IMR-90 (cell line): Measurements from ENCODE around the gene PRIMA1. TPM values are rescaled to one million over a fixed set of nuclear protein-coding genes. Genes with fewer than 3 reads are reported as not detected.

ENCODE experiments used
- ATAC-seq: fragments of 200-7000 bp; cut with Tn5 transposase; 2 replicates; pipeline ENCODE4 v1.9.1; 2020; ENCODE audit warnings: low read depth, mild to moderate bottlenecking, moderate library complexity
- BruUV-seq: library from RNA; stranded (reverse); fragments of 400-500 nt; replicated peaks from 2 replicates; lab custom pipeline; 2021; lab: Mats Ljungman, UMichigan
- CTCF ChIA-PET: fragments of 300-600 bp; formaldehyde crosslinking; extraction: SDS; loops from one replicate; lab custom pipeline; 2021; ENCODE audit warnings: antibody characterized with exemption; lab: Yijun Ruan, JAX
- POLR2A ChIA-PET: fragments of 300-600 bp; sonication (Branson Sonifier 250); formaldehyde crosslinking; loops from one replicate; lab custom pipeline; 2022; ENCODE audit warnings: antibody characterized with exemption; ENCODE audit not compliant: unreplicated experiment; lab: Charles Lee
- DNase-seq: peaks from one replicate; pipeline ENCODE4 v3.0.0; 2013
- H2AFZ ChIP-seq: replicated peaks from 2 replicates; pipeline ENCODE3; 2013; ENCODE audit warnings: low read length, mild to moderate bottlenecking; ENCODE audit not compliant: poor library complexity
- H2AK5ac ChIP-seq: 2 replicates; pipeline ENCODE4 v1.6.1; 2013; ENCODE audit warnings: low read depth, low read length, inconsistent platforms
- H2AK9ac ChIP-seq: replicated peaks from 2 replicates; pipeline ENCODE3; 2013; ENCODE audit warnings: mild to moderate bottlenecking, low read depth, low read length, moderate library complexity; ENCODE audit not compliant: poor library complexity
- H2BK120ac ChIP-seq: 2 replicates; pipeline ENCODE4 v1.6.1; 2013; ENCODE audit warnings: low read depth, low read length, inconsistent platforms
- H2BK15ac ChIP-seq: 3 replicates; pipeline ENCODE4 v1.6.1; 2013; ENCODE audit warnings: low read depth, low read length, inconsistent platforms
- H2BK20ac ChIP-seq: 2 replicates; pipeline ENCODE4 v1.6.1; 2013; ENCODE audit warnings: low read depth, mild to moderate bottlenecking, inconsistent platforms, low read length, moderate library complexity
- H2BK5ac ChIP-seq: 2 replicates; pipeline ENCODE4 v1.6.1; 2013; ENCODE audit warnings: mild to moderate bottlenecking, low read depth, low read length, inconsistent platforms; ENCODE audit not compliant: poor library complexity, severe bottlenecking
- H3K14ac ChIP-seq: replicated peaks from 2 replicates; pipeline ENCODE4 v1.6.1; 2013; ENCODE audit warnings: low read depth, low read length, inconsistent platforms
- H3K18ac ChIP-seq: 2 replicates; pipeline ENCODE4 v1.6.1; 2013; ENCODE audit warnings: low read depth, low read length, control low read depth
- H3K23ac ChIP-seq: 2 replicates; pipeline ENCODE4 v1.6.1; 2013; ENCODE audit warnings: low read depth, low read length, inconsistent platforms
- H3K27ac ChIP-seq: 2 replicates; pipeline ENCODE4 v1.5.1; 2013; ENCODE audit warnings: mild to moderate bottlenecking, control low read depth, low read length; ENCODE audit not compliant: insufficient read depth
- H3K27me3 ChIP-seq: 2 replicates; pipeline ENCODE4 v1.6.1; 2013; ENCODE audit warnings: low read length; ENCODE audit not compliant: control insufficient read depth, insufficient read depth
- H3K36me3 ChIP-seq: 2 replicates; pipeline ENCODE4 v1.6.1; 2013; ENCODE audit warnings: low read length, mixed read lengths; ENCODE audit not compliant: control insufficient read depth, insufficient read depth
- H3K4ac ChIP-seq: 2 replicates; pipeline ENCODE4 v1.6.1; 2013; ENCODE audit warnings: low read depth, low read length, inconsistent platforms
- H3K4me1 ChIP-seq: 2 replicates; pipeline ENCODE4 v1.6.1; 2013; ENCODE audit warnings: low read length, mixed read lengths; ENCODE audit not compliant: control insufficient read depth, insufficient read depth
- H3K4me2 ChIP-seq: 2 replicates; pipeline ENCODE4 v1.6.1; 2013; ENCODE audit warnings: low read depth, mild to moderate bottlenecking, control low read depth, low read length, moderate library complexity
- H3K4me3 ChIP-seq: 2 replicates; pipeline ENCODE4 v1.5.1; 2013; ENCODE audit warnings: low read depth, mild to moderate bottlenecking, control low read depth, low read length, moderate library complexity; ENCODE audit not compliant: insufficient read depth
- H3K56ac ChIP-seq: 2 replicates; pipeline ENCODE4 v1.6.1; 2013; ENCODE audit warnings: low read length, inconsistent platforms; ENCODE audit not compliant: insufficient read depth; ENCODE audit errors: extremely low read depth
- H3K79me1 ChIP-seq, 2 experiments: 2 replicates each; pipeline ENCODE4 v1.6.1; 2013; ENCODE audit warnings: low read length in 2 of 2, inconsistent platforms in 1 of 2, low read depth in 1 of 2
- H3K9ac ChIP-seq: 2 replicates; pipeline ENCODE4 v1.6.1; 2013; ENCODE audit warnings: low read depth, low read length, control low read depth
- H3K9me1 ChIP-seq: 2 replicates; pipeline ENCODE4 v1.6.1; 2013; ENCODE audit warnings: low read length, inconsistent platforms; ENCODE audit not compliant: insufficient read depth
- H3K9me3 ChIP-seq: 2 replicates; pipeline ENCODE4 v1.6.1; 2013; ENCODE audit warnings: low read length; ENCODE audit not compliant: control insufficient read depth, insufficient read depth
- H4K20me1 ChIP-seq: 2 replicates; pipeline ENCODE4 v1.6.1; 2013; ENCODE audit warnings: low read length, inconsistent platforms; ENCODE audit not compliant: insufficient read depth
- H4K5ac ChIP-seq: 2 replicates; pipeline ENCODE4 v1.6.1; 2013; ENCODE audit warnings: mild to moderate bottlenecking, low read depth, low read length, control low read depth
- H4K8ac ChIP-seq, 2 experiments: 2 replicates each; pipeline ENCODE4 v1.6.1; 2013; ENCODE audit warnings: low read depth in 2 of 2, low read length in 2 of 2, control low read depth in 1 of 2, inconsistent platforms in 1 of 2
- H4K91ac ChIP-seq: 2 replicates; pipeline ENCODE4 v1.6.1; 2013; ENCODE audit warnings: low read depth, low read length, inconsistent platforms; ENCODE audit not compliant: insufficient read depth
- BHLHE40 ChIP-seq: fragments of 150-350 bp; IDR thresholded peaks from 2 replicates; pipeline ENCODE4 v1.6.1; 2016; ENCODE audit warnings: mild to moderate bottlenecking, low read depth, low read length
- CEBPB ChIP-seq: IDR thresholded peaks from 2 replicates; pipeline ENCODE4 v1.6.1; 2012; ENCODE audit warnings: low read depth, low read length, improper control_type of control experiment
- CHD1 ChIP-seq: IDR thresholded peaks from 2 replicates; pipeline ENCODE4 v1.6.1; 2012; ENCODE audit warnings: low read depth, low read length, improper control_type of control experiment
- ELK1 ChIP-seq: fragments of 150-350 bp; IDR thresholded peaks from 2 replicates; pipeline ENCODE4 v1.6.1; 2016; ENCODE audit warnings: low read depth, mild to moderate bottlenecking, low read length, moderate library complexity, borderline replicate concordance
- FOS ChIP-seq: fragments of 150-350 bp; IDR thresholded peaks from 2 replicates; pipeline ENCODE4 v1.6.1; 2016; ENCODE audit warnings: low read depth, low read length
- MAFK ChIP-seq: IDR thresholded peaks from 2 replicates; pipeline ENCODE4 v1.6.1; 2012; ENCODE audit warnings: low read depth, low read length, improper control_type of control experiment
- MAZ ChIP-seq: IDR thresholded peaks from 2 replicates; pipeline ENCODE4 v1.6.1; 2012; ENCODE audit warnings: low read depth, mild to moderate bottlenecking, low read length, improper control_type of control experiment, moderate library complexity, borderline replicate concordance
- MXI1 ChIP-seq: IDR thresholded peaks from 2 replicates; pipeline ENCODE4 v1.6.1; 2012; ENCODE audit warnings: low read depth, mild to moderate bottlenecking, low read length, moderate library complexity, borderline replicate concordance
- NFE2L2 ChIP-seq: fragments of 150-350 bp; IDR thresholded peaks from 2 replicates; pipeline ENCODE4 v1.6.1; 2016; ENCODE audit warnings: low read depth, mild to moderate bottlenecking, low read length
- POLR2A ChIP-seq: IDR thresholded peaks from 2 replicates; pipeline ENCODE4 v1.6.1; 2012; ENCODE audit warnings: mild to moderate bottlenecking, low read depth, low read length
- RAD21 ChIP-seq: IDR thresholded peaks from 2 replicates; pipeline ENCODE4 v1.6.1; 2012; ENCODE audit warnings: low read length, improper control_type of control experiment
- RCOR1 ChIP-seq: IDR thresholded peaks from 2 replicates; pipeline ENCODE4 v1.6.1; 2012; ENCODE audit warnings: mild to moderate bottlenecking, low read length, improper control_type of control experiment; ENCODE audit not compliant: insufficient replicate concordance
- RFX5 ChIP-seq: IDR thresholded peaks from 2 replicates; pipeline ENCODE4 v1.8.0; 2012; ENCODE audit warnings: low read depth, mild to moderate bottlenecking, low read length, moderate library complexity
- SMC3 ChIP-seq: fragments of 150-350 bp; IDR thresholded peaks from 2 replicates; pipeline ENCODE4 v1.6.1; 2016; ENCODE audit warnings: low read depth, mild to moderate bottlenecking, antibody characterized with exemption, low read length, moderate library complexity
- USF2 ChIP-seq: fragments of 150-350 bp; IDR thresholded peaks from 2 replicates; pipeline ENCODE4 v1.6.1; 2017; ENCODE audit warnings: mild to moderate bottlenecking, antibody characterized with exemption, low read length, low read depth
- WGBS, 2 experiments: methylation state at CpG; one replicate each; pipeline versions ENCODE4 v1.1.5 to v1.1.7; 2013; ENCODE audit warnings: missing lambda C conversion rate in 2 of 2; ENCODE audit not compliant: insufficient read length in 1 of 2; ENCODE audit errors: extremely low coverage in 2 of 2; 5-methylcytosine and 5-hydroxymethylcytosine counted together
- dilution Hi-C: fragments of 300-500 bp; cut with HindIII; formaldehyde crosslinking; loops from one replicate; pipeline ENCODE4 v1.14.3; 2018; ENCODE audit warnings: low sequenced_read_pairs; ENCODE audit not compliant: unreplicated experiment
- in situ Hi-C: fragments of 300-500 bp; cut with MboI; formaldehyde crosslinking; loops from 3 replicates; pipeline ENCODE4 v1.14.3; 2019; ENCODE audit warnings: low sequenced_read_pairs, inconsistent platforms, mixed read lengths
- intact Hi-C: fragments of 100-400 bp; cut with micrococcal nuclease; formaldehyde crosslinking; loops from 2 replicates; pipeline ENCODE4 v1.10.0; 2022
- polyA plus RNA-seq, 3 experiments: library from polyadenylated mRNA; depleted of rRNA; stranded (reverse); fragments of >200 nt; gene quantifications; 2 replicates each; pipeline ENCODE4 v1.2.3, GENCODE V29; 2012; ENCODE audit warnings: low replicate concordance in 1 of 3
- total RNA-seq: library from RNA; depleted of rRNA; stranded (reverse); fragments of >200 nt; gene quantifications from 2 replicates; pipeline ENCODE4 v1.2.3, GENCODE V29; 2012
- TF ChIP-seq, protein P1 (sequence below): conservative IDR thresholded peaks from 2 replicates; pipeline ENCODE4 v1.5.1; 2012; ENCODE audit warnings: mild to moderate bottlenecking, low read depth, low read length, improper control_type of control experiment

The PRIMA1 gene
- total and polyA plus RNA-seq, 2 of the 4 experiments (the other 2 are of a cell fraction): not detected

GRCh38 chr14:93709249-93709648 lies 79.0 kb downstream of the PRIMA1 start:
- DNase-seq (no peak), ATAC-seq (no peak)
- Histone ChIP-seq H3K56ac (no peak overlapping the region), H3K79me1 (no peaks in the 10 kb centered on the region), H3K4me1 (no peaks in the 10 kb centered on the region), H2AFZ (no peak overlapping the region), H2BK20ac (no peak overlapping the region), H4K8ac (no peak overlapping the region), H3K18ac (no peak overlapping the region), H3K27me3 (no peaks in the 10 kb centered on the region), H3K4ac (no peak overlapping the region), H3K9ac (no peak overlapping the region), H3K9me3 (peaks cover 11% of the 10 kb centered on the region), H2BK5ac (no peak overlapping the region), H3K36me3 (no peaks in the 10 kb centered on the region), H3K4me2 (no peak overlapping the region), H3K27ac (no peak overlapping the region), H3K4me3 (no peak overlapping the region), H4K5ac (no peak overlapping the region), H3K23ac (no peak overlapping the region), H4K91ac (no peak overlapping the region), H2BK15ac (no peak overlapping the region), H2AK9ac (no peak overlapping the region), H2BK120ac (no peak overlapping the region), H2AK5ac (no peak overlapping the region), H3K14ac (no peak overlapping the region), H3K9me1 (no peaks in the 10 kb centered on the region), H4K20me1 (no peaks in the 10 kb centered on the region)
- no TSS peak for BruUV-seq
- ChIA-PET POLR2A (no interaction called here), CTCF (no interaction called here)
- intact Hi-C loops (no loop called here), in situ Hi-C loops (no loop called here), dilution Hi-C loops (no loop called here)
- no CpG with 5 or more reads among the region's 4 CpGs for WGBS, 2 experiments
- no peak for TF ChIP-seq RAD21
- no peak for TF ChIP-seq RFX5
- TF ChIP-seq, protein P1, sequence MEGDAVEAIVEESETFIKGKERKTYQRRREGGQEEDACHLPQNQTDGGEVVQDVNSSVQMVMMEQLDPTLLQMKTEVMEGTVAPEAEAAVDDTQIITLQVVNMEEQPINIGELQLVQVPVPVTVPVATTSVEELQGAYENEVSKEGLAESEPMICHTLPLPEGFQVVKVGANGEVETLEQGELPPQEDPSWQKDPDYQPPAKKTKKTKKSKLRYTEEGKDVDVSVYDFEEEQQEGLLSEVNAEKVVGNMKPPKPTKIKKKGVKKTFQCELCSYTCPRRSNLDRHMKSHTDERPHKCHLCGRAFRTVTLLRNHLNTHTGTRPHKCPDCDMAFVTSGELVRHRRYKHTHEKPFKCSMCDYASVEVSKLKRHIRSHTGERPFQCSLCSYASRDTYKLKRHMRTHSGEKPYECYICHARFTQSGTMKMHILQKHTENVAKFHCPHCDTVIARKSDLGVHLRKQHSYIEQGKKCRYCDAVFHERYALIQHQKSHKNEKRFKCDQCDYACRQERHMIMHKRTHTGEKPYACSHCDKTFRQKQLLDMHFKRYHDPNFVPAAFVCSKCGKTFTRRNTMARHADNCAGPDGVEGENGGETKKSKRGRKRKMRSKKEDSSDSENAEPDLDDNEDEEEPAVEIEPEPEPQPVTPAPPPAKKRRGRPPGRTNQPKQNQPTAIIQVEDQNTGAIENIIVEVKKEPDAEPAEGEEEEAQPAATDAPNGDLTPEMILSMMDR: no peak
- TF ChIP-seq POLR2A: no peak
- TF ChIP-seq CHD1: no peak
- no peak for TF ChIP-seq BHLHE40
- no peak for TF ChIP-seq USF2
- no peak for TF ChIP-seq SMC3
- TF ChIP-seq NFE2L2: no peak
- no peak for TF ChIP-seq ELK1
- no peak for TF ChIP-seq MAFK
- no peak for TF ChIP-seq CEBPB
- TF ChIP-seq FOS: no peak
- TF ChIP-seq MXI1: no peak
- TF ChIP-seq MAZ: no peak
- TF ChIP-seq RCOR1: no peak
